ENCODE data around the gene COX8A. TPM values are rescaled to one million over a fixed set of nuclear protein-coding genes. Genes with fewer than 3 reads are reported as not detected.

Gene COX8A
- total and polyA plus RNA-seq, 9 of the 15 experiments (the other 6 are each of a cell fraction or from before 2014, with no cell fraction given) = 274 to 1,206 (median 526) TPM

DNA sequence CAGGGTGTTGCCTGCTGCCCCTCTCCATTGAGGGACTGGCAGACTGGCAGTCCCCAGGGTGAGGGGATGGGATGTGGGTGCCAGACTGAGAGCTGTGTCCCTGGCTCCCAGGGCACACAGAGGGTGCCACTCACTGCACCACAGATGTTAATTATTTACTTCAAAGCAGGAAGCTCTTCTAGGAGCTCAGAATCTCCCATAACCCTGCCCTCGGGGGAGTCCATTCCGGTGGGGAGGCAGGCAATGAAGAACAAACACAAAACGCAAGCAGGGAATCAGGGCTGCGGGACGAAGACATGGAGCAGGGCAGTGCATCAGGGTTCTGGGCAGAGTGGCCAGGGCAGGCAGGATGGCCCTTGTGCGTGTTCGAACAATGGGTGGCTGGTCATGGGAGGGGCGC is 37.0 kb downstream of the COX8A start:
- H3K27ac ChIP-seq (ENCODE audit: extremely low read depth, low read depth, low read length) = no peak overlapping the region
- ChIA-PET POLR2A (no interaction called here), CTCF (ENCODE audit: low intra/inter-chr PET ratio) (no interaction called here)
- H3K79me2 ChIP-seq (ENCODE audit: control insufficient read depth, insufficient read depth, low read length) = no peaks in the 10 kb centered on the region
- H3K27me3 ChIP-seq (ENCODE audit: control insufficient read depth in 2 of 2, insufficient read depth in 2 of 2, low read length in 2 of 2) = no peaks in the 10 kb centered on the region
- no peak for FAIRE-seq
- in situ Hi-C loops (cut with MboI) = no loop called here
- peaks cover 16% of the 10 kb centered on the region for H3K9me1 ChIP-seq (ENCODE audit: control insufficient read depth, insufficient read depth, low read length)
- no peaks in the 10 kb centered on the region; the same call in 1 of the 2 replicates for H3K9me3 ChIP-seq (replicated peaks; ENCODE audit: control insufficient read depth, insufficient read depth, low read depth, low read length)
- ATAC-seq = no peak
- intact Hi-C loops (cut with micrococcal nuclease) = no loop called here
- no peak for DNase-seq (ENCODE audit: extremely low read depth in 1 of 4, low spot score in 3 of 4)
- H3K36me3 ChIP-seq (ENCODE audit: control insufficient read depth, insufficient read depth, low read length) = no peaks in the 10 kb centered on the region
- no TSS peak for BruUV-seq (replicated peaks)
- H3K4me2 ChIP-seq (ENCODE audit: insufficient read depth, low read length) = no peak overlapping the region
- WGBS (ENCODE audit: insufficient coverage, low coverage, missing lambda C conversion rate) = 78% methylated on average over 8 of the region's 8 CpGs
- no peak overlapping the region for H2AFZ ChIP-seq (ENCODE audit: low read depth, low read length)
- peaks cover 45% of the 10 kb centered on the region for H4K20me1 ChIP-seq (replicated peaks; ENCODE audit: control insufficient read depth, insufficient read depth, low read length)
- H3K9ac ChIP-seq (ENCODE audit: insufficient read depth in 1 of 2, low read depth in 2 of 2, low read length in 2 of 2) = no peak overlapping the region
- peaks cover 16 to 51% of the 10 kb centered on the region in 2 experiments for H3K4me1 ChIP-seq (replicated peaks in 1 of 2; ENCODE audit: control insufficient read depth in 2 of 2, insufficient read depth in 2 of 2, low read length in 2 of 2)
- no peak overlapping the region for H3K4me3 ChIP-seq
- no peak for TF ChIP-seq SP2 (IDR thresholded peaks at IDR 0.05; ENCODE audit: extremely low read depth, low read depth, low read length, poor library complexity, severe bottlenecking)
- TF ChIP-seq ZNF507 (tag; conservative IDR thresholded peaks at IDR 0.05) = no peak
- TF ChIP-seq, protein P1, sequence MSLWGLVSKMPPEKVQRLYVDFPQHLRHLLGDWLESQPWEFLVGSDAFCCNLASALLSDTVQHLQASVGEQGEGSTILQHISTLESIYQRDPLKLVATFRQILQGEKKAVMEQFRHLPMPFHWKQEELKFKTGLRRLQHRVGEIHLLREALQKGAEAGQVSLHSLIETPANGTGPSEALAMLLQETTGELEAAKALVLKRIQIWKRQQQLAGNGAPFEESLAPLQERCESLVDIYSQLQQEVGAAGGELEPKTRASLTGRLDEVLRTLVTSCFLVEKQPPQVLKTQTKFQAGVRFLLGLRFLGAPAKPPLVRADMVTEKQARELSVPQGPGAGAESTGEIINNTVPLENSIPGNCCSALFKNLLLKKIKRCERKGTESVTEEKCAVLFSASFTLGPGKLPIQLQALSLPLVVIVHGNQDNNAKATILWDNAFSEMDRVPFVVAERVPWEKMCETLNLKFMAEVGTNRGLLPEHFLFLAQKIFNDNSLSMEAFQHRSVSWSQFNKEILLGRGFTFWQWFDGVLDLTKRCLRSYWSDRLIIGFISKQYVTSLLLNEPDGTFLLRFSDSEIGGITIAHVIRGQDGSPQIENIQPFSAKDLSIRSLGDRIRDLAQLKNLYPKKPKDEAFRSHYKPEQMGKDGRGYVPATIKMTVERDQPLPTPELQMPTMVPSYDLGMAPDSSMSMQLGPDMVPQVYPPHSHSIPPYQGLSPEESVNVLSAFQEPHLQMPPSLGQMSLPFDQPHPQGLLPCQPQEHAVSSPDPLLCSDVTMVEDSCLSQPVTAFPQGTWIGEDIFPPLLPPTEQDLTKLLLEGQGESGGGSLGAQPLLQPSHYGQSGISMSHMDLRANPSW (CRISPR knock-in tag; IDR thresholded peaks at IDR 0.05) = no peak
- TF ChIP-seq ZNF12 (CRISPR knock-in tag; IDR thresholded peaks at IDR 0.05) = no peak
- TF ChIP-seq RFX1 (IDR thresholded peaks at IDR 0.05) = no peak
- TF ChIP-seq TRIM28 (IDR thresholded peaks at IDR 0.05) = no peak
- no peak for TF ChIP-seq CEBPB (tag; IDR thresholded peaks at IDR 0.05)
- no peak for TF ChIP-seq ZZZ3 (IDR thresholded peaks at IDR 0.05)
- TF ChIP-seq, protein P2, sequence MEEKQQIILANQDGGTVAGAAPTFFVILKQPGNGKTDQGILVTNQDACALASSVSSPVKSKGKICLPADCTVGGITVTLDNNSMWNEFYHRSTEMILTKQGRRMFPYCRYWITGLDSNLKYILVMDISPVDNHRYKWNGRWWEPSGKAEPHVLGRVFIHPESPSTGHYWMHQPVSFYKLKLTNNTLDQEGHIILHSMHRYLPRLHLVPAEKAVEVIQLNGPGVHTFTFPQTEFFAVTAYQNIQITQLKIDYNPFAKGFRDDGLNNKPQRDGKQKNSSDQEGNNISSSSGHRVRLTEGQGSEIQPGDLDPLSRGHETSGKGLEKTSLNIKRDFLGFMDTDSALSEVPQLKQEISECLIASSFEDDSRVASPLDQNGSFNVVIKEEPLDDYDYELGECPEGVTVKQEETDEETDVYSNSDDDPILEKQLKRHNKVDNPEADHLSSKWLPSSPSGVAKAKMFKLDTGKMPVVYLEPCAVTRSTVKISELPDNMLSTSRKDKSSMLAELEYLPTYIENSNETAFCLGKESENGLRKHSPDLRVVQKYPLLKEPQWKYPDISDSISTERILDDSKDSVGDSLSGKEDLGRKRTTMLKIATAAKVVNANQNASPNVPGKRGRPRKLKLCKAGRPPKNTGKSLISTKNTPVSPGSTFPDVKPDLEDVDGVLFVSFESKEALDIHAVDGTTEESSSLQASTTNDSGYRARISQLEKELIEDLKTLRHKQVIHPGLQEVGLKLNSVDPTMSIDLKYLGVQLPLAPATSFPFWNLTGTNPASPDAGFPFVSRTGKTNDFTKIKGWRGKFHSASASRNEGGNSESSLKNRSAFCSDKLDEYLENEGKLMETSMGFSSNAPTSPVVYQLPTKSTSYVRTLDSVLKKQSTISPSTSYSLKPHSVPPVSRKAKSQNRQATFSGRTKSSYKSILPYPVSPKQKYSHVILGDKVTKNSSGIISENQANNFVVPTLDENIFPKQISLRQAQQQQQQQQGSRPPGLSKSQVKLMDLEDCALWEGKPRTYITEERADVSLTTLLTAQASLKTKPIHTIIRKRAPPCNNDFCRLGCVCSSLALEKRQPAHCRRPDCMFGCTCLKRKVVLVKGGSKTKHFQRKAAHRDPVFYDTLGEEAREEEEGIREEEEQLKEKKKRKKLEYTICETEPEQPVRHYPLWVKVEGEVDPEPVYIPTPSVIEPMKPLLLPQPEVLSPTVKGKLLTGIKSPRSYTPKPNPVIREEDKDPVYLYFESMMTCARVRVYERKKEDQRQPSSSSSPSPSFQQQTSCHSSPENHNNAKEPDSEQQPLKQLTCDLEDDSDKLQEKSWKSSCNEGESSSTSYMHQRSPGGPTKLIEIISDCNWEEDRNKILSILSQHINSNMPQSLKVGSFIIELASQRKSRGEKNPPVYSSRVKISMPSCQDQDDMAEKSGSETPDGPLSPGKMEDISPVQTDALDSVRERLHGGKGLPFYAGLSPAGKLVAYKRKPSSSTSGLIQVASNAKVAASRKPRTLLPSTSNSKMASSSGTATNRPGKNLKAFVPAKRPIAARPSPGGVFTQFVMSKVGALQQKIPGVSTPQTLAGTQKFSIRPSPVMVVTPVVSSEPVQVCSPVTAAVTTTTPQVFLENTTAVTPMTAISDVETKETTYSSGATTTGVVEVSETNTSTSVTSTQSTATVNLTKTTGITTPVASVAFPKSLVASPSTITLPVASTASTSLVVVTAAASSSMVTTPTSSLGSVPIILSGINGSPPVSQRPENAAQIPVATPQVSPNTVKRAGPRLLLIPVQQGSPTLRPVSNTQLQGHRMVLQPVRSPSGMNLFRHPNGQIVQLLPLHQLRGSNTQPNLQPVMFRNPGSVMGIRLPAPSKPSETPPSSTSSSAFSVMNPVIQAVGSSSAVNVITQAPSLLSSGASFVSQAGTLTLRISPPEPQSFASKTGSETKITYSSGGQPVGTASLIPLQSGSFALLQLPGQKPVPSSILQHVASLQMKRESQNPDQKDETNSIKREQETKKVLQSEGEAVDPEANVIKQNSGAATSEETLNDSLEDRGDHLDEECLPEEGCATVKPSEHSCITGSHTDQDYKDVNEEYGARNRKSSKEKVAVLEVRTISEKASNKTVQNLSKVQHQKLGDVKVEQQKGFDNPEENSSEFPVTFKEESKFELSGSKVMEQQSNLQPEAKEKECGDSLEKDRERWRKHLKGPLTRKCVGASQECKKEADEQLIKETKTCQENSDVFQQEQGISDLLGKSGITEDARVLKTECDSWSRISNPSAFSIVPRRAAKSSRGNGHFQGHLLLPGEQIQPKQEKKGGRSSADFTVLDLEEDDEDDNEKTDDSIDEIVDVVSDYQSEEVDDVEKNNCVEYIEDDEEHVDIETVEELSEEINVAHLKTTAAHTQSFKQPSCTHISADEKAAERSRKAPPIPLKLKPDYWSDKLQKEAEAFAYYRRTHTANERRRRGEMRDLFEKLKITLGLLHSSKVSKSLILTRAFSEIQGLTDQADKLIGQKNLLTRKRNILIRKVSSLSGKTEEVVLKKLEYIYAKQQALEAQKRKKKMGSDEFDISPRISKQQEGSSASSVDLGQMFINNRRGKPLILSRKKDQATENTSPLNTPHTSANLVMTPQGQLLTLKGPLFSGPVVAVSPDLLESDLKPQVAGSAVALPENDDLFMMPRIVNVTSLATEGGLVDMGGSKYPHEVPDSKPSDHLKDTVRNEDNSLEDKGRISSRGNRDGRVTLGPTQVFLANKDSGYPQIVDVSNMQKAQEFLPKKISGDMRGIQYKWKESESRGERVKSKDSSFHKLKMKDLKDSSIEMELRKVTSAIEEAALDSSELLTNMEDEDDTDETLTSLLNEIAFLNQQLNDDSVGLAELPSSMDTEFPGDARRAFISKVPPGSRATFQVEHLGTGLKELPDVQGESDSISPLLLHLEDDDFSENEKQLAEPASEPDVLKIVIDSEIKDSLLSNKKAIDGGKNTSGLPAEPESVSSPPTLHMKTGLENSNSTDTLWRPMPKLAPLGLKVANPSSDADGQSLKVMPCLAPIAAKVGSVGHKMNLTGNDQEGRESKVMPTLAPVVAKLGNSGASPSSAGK (IDR thresholded peaks at IDR 0.05) = no peak

Measured in K562 (cell line).